HG02840 (cell line): ENCODE measurements around the gene TRIM7.
"Not testable (repeated sequence)": the region's sequence is repeated elsewhere in the genome, so short reads cannot be mapped to it uniquely, and the experiment has no call there.

ENCODE experiments used
- ATAC-seq: cut with Tn5 transposase; IDR thresholded peaks from one replicate; pipeline ENCODE4 v1.9.1; 2021; ENCODE audit warnings: mild to moderate bottlenecking, moderate library complexity, moderate number of reproducible peaks; ENCODE audit not compliant: unreplicated experiment, low FRiP score

The TRIM7 gene

DNA sequence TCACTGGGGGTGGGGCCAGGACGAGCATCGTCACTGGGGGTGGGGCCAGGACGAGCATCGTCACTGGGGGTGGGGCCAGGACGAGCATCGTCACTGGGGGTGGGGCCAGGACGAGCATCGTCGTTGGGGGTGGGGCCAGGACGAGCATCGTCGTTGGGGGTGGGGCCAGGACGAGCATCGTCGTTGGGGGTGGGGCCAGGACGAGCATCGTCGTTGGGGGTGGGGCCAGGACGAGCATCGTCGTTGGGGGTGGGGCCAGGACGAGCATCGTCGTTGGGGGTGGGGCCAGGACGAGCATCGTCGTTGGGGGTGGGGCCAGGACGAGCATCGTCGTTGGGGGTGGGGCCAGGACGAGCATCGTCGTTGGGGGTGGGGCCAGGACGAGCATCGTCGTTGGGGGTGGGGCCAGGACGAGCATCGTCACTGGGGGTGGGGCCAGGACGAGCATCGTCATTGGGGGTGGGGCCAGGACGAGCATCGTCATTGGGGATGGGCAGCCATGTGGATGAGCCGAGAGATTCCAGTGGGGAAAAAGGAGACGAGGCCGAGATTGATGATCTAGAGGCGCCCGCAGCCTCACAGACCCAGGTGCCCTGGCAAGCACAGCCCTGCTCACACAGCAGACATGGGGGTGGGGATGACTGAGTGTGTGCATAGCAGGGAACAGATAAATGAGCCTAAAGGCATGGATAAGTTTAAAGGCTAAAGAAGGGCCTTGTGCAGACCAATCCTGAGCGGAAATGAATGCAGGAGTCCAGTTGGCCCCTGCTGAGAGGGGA lies 44.1 kb downstream of the TRIM7 start:
- not testable (repeated sequence) for ATAC-seq

DNA sequence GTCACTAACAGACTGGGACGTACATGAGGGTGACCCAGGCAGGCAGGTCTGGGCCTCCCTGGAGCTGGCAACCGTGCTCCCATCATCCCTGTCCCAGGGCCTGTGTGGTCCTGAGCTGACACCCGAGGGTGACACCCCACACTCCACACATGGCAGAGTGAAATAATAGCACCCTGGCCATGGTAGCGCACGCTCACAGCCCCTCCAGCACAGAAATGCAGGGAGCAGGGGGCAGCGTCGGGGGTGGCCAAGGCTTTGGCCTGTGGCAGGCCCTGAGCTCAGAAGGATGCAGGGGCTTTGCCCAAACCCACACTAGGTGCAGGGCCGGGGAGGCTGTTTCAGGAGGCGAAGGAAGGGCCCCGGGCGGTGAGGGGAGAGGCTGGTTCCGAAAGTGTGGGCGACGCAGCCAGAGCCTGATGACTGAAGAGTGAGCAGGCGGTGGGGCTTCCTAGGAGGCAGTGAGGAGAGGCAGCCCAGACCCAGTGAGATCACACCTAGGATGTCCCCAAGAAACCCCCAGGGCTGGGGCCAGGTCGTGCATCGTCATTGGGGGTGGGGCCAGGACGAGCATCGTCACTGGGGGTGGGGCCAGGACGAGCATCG lies 44.7 kb downstream of the TRIM7 start:
- ATAC-seq: peak; percentile 50

GRCh38 chr5:181159286-181160151 lies 45.5 kb downstream of the TRIM7 start:
- ATAC-seq: peak; percentile 53

- ATAC-seq: no peak
Measured at GRCh38 chr5:181158869-181159268, 46.1 kb downstream of the TRIM7 start.

- no peak for ATAC-seq
Measured at GRCh38 chr5:181156758-181157157, 48.2 kb downstream of the TRIM7 start.

- no peak for ATAC-seq
Measured at GRCh38 chr5:181153814-181154213, 51.2 kb downstream of the TRIM7 start.

GRCh38 chr5:181152406-181152805 lies 52.6 kb downstream of the TRIM7 start:
- ATAC-seq: no peak

- ATAC-seq: no peak
Measured at GRCh38 chr5:181151146-181151545, 53.9 kb downstream of the TRIM7 start.

- ATAC-seq: no peak
Measured at GRCh38 chr5:181149806-181150733, 54.9 kb downstream of the TRIM7 start.

DNA sequence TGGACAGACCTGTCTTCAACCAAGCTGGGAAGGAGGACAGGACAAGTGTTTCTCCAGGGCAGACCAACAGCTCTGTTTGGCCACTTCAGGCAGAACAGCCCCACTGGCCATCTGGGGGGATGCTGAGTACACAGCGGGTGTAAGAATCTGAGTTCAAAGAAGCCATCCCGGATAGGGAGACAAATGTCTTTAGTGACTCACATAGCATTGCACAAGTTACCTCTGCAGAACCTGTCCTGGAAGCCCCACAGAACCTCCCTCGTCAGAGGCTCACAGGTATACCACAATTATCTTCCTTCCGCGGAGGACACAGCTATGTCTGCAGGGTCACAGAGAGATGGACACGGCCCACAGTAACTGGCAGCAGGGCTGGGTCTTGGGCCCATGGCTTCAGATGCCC lies 55.6 kb downstream of the TRIM7 start:
- no peak for ATAC-seq

- ATAC-seq: not testable (repeated sequence)
Measured at GRCh38 chr5:181146927-181147636, 57.9 kb downstream of the TRIM7 start, which contains the start of gene OR2V2. TSS of gene OR2V2 (plus strand) at chr5:181147586. CDS start at chr5:181154943, 7,357 bp downstream.

- ATAC-seq: no peak
Measured at GRCh38 chr5:181145133-181145532, 59.9 kb downstream of the TRIM7 start.
